Epithelial cell of prostate (primary cell): ENCODE results near the gene TMC5.

Source experiments
- DNase-seq: peaks from one replicate; pipeline ENCODE4 v3.0.0-alpha.2; 2011; ENCODE audit warnings: low read depth, low spot score
- H3K27ac ChIP-seq: fragments of 450-650 bp; 2 replicates; pipeline ENCODE4 v1.5.1; 2017; ENCODE audit warnings: mild to moderate bottlenecking

Gene TMC5

DNA sequence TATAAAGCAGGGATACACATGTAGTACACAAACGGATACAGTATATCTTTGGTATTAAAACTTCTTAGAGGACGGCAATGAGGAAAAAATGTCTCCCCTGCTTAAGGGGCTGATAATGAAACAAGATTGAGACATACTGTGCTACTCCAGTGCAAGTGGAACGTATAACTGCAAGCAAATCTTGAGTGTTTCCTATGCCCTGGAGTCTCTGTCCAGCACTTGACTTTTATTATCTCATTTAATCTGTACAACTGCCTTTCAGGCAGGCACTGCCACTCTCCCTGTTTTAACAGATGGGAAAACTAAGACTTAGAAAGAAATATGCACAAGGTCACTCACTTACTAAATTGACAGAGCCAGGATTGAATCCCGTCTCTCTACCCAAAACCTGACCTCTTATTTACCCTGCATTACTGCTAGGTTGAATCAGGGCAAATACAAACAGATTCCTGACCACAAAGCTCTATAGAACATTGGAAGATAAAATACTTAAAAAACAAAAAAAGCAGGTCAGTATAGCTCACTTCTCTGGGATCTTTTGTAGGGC lies 28.7 kb downstream of the TMC5 start:
- H3K27ac ChIP-seq, result no peak overlapping the region
- no peak for DNase-seq

DNA sequence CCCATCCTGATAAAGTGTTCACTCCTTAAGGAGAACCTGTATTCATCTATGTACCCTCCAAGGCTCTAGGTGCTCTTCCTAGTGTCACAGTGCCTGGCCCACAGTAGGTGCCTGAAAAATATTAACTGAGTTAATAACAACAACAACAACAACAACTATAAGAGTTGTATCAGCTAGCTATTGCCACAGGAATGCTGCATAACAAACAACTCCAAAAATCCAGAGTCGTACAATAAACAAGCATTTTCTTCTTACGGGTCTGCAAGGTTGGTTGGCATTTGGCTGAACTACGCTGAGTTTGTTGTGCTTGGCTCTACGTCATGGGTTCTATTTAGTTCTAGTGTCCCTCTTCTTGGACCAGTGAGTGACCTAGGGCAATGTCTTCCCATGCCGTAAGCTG lies 29.2 kb downstream of the TMC5 start:
- DNase-seq, result no peak
- H3K27ac ChIP-seq, result no peak overlapping the region

DNA sequence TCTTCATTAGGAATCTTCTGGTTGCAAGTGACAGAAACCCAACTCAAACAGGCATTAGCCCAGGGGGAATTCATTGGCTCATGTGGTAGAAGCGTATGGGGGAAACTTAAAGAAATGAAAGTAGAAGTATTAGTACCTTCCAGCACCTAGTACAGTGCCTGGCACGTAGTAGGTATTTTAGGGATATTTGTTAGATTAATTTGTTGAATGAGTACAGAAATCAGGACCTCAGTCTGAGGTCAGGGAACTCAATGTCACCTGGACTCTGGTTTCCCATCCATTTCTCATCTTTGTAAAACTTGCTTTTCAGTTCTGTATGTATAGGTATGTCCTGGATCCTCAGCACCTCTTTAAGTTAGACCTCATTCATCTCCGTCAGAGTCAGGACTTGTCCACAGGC lies 32.5 kb downstream of the TMC5 start:
- no peak for DNase-seq

DNA sequence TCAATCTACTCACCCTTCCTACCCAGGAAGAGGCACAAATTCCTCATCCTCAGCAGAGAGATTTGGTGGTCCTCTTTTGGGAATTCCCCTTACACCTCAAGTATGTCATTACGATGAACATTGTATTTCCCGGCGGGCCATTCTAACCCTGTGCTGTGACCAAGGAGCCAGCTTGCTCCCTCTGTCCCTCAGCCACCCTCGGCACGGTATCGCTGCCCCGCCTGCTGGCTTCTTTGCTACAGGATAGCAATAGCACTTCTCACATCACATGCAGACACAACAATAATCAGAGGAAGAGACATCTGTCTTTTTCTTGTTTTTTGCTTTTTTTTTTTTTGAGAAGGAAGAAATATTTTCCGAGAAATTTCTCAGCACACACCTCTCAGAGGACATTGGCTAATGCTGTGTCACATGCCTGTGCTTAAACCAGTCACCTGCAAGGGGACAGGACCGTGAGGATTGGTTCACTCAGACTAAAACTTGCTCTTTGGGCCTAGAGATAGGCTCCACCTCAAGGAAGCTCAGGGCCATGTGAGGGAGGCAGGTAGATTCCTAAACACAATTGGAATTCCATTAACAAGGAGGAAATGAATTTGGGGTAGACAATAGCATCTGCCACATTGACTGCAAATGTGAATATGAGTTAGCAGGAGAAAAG lies 41.2 kb downstream of the TMC5 start:
- no peak for DNase-seq
- H3K27ac ChIP-seq, result no peak overlapping the region

More for the DNA sequence above, 32.5 kb downstream of the TMC5 start:
- H3K27ac ChIP-seq, result no peak overlapping the region

DNA sequence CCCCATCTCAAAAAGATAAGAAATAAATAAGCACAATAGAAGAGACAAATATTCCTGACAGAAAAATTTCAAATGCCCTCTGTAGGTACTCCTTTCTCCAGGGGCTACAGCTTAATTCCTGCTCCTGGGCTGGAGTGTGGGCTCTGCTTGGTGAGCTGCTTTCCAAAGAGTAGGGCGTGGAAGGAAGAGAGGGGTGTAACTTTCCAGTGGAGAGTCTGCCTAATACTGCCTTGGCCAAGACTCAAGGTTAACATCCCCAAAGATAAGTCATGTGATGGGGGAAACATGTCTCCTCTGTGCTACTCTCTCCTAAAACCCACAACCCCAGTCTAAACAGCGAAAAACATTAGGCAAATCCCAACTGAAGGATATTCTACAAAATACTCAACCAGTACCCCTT lies 42.7 kb downstream of the TMC5 start:
- H3K27ac ChIP-seq, result no peak overlapping the region
- no peak for DNase-seq

DNA sequence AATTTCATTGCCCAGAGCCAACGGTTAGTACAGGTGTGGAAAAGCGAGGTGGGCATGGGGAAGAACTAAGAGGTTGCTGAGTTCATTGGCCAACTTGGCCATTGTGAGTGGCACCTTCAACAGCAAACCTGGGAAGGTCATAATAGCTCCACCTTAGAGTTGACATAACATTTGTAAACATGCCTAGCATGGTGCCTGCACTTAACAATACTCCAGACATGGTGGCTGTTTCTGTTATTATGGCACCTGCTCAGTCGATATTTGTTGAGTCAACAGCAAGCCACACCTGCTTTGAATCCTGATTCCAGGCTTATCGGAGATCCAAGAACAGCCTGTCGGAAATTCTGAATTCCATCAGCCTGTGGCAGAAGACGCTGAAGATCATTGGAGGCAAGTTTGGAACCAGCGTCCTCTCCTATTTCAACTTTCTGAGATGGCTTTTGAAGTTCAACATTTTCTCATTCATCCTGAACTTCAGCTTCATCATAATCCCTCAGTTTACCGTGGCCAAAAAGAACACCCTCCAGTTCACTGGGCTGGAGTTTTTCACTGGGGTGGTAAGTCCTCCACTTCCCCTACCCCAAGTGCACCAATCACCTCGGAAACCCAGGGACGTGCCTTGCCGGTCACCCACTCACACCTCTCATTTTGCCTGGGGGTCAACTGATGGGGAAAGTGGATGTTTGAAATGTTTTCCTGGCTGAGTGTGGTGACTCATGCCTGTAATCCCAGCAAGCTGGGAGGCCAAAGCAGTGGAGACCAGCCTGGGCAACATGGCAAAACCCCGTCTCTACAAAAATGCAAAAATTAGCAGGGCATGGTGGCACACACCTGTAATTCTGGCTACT lies 46.0 kb downstream of the TMC5 start:
- no peak for DNase-seq

DNA sequence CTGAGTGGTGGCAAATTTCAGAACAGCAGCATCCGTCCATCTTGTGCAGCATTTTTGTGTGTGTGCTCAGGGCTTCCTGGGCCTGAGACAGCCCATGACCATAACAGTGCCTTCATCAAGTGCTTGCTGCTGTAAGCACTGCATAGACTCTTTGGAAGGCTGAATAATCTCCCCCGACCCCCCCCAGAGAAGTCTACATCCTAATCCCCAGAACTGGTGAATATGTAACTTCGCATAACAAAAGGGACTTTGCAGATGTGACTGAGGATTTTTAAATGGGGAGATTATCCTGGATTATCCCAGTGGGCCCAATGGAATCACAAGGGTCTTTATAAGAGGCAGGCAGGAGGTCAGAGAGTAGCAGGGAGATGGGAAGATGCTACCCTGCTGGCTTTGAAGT lies 50.6 kb downstream of the TMC5 start:
- no peak overlapping the region for H3K27ac ChIP-seq
- DNase-seq, result no peak

More for the DNA sequence above, 46.0 kb downstream of the TMC5 start:
- no peak overlapping the region for H3K27ac ChIP-seq

DNA sequence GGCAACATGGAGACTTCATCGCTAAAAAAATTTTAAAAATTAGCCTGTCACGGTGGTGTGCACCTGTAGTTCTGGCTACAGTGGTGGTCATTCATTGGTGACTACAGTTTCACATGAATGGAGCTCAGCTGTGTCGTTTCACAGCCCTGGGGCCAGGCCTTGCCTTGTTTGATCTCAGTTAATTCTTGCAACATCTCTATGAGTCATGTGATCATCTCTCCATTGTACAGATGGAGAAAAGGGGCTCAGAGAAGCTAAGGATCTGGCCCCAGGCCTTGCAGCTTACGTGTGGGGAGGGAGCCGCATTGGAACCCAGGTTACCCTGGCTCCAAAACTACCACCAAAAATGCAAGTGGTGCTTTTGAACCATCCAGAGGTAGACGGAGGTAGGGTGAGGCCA lies 54.8 kb downstream of the TMC5 start:
- DNase-seq, result no peak

DNA sequence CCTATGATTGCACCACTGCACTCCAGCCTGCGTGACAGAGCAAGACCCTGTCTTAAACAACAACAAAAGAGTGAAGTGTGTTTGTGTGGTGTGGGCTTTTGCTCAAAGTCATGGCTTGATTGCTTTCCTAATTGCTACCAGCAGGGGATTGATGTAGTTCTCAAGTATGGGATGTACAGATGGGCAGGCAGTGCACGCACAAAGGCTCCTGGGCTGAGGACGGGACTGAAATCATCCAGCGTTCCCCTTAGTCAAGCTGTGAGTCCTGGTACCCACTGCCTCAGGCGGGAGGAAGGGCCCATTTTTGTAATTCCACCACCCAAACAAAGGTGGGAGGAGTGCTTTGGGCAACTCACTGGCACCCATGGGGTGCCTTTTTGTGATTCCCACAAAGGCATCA lies 56.9 kb downstream of the TMC5 start:
- DNase-seq, result no peak
- H3K27ac ChIP-seq, result no peak overlapping the region

More for the DNA sequence above, 54.8 kb downstream of the TMC5 start:
- H3K27ac ChIP-seq, result no peak overlapping the region

DNA sequence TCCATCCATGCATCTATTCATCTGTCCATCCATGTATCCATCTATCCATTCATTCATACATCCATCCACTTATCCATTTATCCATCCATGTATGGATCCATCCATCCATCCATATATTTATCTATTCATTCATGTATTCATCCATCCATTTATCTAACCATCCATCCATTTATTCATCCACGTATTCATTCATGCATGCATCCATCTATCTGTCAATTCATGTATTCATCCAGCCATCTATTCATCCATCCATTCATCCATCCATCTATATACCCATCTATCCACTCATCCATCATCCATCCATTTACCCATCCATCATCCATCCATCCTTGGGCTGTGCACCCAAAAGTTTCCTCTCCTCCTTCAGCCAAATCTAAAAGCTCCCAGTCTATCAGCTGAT lies 60.8 kb downstream of the TMC5 start:
- H3K27ac ChIP-seq, result no peak overlapping the region
- DNase-seq, result no peak

DNA sequence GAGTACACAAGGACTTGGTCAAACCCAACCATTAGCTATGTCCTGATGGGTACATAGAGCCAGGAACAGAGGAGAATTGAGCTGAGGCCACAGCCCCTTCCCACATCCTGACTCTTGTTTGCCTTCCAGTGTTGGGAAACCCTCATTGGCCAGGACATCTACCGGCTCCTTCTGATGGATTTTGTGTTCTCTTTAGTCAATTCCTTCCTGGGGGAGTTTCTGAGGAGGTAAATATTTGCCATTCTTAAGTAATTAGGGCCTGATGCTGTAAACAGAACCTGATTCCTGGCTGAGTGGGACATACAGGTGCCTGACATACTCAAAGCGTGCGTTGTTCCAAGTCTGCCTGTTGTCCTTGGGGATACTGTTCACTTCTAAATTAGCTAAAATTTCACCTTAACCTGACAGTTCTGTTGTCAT lies 61.6 kb downstream of the TMC5 start:
- no peak for DNase-seq
- no peak overlapping the region for H3K27ac ChIP-seq

DNA sequence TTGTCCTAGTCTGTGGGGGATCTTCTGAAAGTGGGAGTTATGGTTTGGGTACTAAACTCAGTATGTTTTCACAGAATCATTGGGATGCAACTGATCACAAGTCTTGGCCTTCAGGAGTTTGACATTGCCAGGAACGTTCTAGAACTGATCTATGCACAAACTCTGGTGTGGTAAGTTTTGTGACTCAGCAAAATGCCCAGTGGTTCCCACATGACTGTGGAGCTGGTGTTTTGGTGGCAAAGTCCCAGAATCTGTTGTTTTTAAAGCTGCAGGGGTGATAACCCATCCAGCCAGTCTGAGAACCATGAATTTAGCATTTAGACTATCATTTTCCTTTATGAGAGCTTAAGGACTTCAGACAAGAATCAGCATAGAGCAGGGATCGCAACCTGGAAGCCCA lies 63.6 kb downstream of the TMC5 start:
- DNase-seq, result no peak
- no peak overlapping the region for H3K27ac ChIP-seq

DNA sequence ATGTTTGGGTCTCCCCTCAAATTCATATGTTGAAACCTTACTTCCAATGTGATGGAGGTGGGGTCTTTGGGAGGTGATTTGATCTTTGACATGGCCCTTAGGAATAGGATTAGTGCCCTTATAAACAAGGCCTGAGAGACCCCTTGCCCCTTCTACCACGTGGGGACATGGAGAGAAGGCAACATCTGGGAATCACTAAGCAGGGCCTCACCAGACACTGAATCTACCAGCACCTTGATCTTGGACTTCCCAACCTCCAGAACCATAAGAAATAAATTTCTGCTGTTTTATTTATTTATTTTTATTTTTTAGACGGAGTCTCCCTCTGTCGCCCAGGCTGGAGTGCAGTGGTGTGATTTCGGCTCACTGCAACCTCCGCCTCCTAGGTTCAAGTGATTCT lies 64.1 kb downstream of the TMC5 start:
- H3K27ac ChIP-seq, result no peak overlapping the region
- no peak for DNase-seq

DNA sequence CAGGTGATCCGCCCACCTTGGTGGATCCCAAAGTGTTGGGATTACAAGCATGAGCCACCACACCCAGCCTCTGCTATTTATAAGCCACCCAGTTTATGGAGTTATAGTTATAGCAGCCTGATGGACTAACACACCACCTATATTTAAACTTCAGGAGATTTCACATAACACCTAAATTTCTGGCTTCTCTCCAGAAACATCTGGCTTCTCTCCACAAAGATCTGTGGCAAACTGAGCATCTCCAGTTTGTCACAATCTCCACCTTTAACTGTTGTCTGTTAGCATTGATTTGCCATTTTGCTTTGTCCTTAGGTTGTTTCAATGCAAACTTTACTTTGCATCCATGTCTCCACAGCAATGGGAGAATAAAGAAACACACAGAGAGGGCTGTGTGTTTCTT lies 64.6 kb downstream of the TMC5 start:
- H3K27ac ChIP-seq, result no peak overlapping the region
- DNase-seq, result no peak

DNA sequence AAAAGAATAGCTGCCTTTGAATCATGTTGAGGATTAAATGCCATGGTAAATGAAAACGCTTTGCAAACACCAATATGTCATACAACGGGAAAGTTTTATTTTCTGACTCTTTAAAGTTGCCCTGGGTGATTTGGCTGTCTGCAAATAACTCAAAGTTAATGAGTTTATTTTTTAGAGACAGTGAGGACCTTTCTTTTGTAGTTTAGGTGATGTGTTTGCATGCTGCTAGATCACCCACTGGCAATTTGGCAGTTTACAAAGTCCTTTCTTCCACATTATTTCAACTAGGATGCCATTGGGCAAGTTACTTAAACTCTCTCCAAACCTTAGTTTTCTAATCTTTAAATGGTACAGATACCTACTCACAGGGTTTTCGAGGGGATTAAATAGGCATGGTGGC lies 66.4 kb downstream of the TMC5 start:
- DNase-seq, result no peak

DNA sequence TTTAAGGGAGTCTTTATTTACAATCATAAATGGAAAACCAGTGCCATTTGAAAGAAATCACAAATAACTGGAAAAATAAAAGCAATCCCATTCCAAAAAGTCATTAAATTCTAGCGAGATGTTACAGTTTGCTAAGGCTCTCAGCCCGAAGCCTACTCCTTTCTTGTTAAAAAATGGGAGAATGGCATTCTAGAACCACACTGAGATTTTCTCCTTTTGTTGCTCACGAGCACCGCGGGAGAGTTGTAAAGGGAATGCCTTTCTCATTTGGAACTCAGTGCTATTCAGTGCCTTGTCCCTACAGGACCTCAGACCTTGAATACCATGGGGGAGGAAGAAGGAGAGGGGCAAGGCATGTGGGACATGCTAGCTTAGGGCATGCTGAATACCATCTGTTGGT lies 67.9 kb downstream of the TMC5 start:
- DNase-seq, result no peak
- H3K27ac ChIP-seq, result no peak overlapping the region

More for the DNA sequence above, 66.4 kb downstream of the TMC5 start:
- no peak overlapping the region for H3K27ac ChIP-seq

DNA sequence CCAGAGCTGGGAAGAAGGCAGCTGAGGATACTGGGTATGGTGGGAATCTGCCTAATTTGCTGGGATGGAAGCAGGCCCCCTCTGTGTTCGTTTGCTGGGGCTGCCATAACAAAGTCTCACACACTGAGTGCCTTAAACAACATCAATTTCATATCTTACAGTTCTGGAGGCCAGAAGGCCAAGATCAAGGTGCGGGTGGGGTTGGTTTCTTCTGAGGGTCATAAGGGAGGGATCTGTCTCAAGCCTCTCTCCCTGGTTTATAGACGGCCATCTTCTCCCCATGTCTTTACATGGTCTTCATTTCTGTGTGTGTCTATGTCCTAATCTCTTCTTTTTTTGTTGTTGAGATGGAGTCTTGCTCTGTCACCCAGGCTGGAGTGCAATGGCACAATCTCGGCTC lies 68.4 kb downstream of the TMC5 start:
- no peak for DNase-seq
- no peak overlapping the region for H3K27ac ChIP-seq

DNA sequence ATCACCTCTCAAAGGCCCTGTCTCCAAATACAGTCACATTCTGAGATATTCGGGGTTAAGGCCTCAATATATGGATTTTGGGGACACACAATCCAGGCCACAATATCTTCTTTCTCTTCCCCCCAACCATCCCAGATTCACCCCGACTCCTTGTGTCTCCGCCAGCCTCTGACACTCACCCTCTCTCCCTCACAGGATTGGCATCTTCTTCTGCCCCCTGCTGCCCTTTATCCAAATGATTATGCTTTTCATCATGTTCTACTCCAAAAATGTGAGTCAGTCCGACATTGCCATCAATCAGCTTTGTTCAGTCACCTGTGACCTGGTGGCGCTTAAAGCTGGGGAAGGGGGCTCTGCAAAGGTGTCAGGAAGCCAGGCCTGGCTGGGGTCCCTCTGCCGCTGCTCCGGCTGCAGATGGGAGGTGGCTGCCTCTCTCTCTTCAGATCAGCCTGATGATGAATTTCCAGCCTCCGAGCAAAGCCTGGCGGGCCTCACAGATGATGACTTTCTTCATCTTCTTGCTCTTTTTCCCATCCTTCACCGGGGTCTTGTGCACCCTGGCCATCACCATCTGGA lies 69.2 kb downstream of the TMC5 start:
- DNase-seq, result no peak
- no peak overlapping the region for H3K27ac ChIP-seq

DNA sequence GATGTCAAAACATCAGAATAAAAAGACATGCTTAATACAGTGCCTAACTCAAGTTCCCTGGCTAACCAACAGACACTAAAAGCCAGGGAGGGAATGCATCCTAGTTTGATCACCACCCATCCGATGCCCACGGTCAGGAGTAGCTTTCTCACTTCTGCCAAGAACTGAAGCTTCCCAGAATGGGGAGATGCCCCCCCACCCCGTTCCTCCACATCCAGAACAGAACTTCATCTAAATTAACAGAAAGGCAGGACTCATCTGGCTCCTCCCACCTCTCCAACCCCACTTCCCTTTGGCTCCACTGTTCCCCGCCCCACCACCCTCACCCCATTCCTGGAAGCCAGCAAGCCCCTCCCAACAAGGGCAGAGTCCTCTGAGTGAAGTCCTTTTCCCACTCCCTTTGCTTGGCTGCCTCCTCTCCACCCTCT lies 70.5 kb downstream of the TMC5 start:
- no peak for DNase-seq
- no peak overlapping the region for H3K27ac ChIP-seq

DNA sequence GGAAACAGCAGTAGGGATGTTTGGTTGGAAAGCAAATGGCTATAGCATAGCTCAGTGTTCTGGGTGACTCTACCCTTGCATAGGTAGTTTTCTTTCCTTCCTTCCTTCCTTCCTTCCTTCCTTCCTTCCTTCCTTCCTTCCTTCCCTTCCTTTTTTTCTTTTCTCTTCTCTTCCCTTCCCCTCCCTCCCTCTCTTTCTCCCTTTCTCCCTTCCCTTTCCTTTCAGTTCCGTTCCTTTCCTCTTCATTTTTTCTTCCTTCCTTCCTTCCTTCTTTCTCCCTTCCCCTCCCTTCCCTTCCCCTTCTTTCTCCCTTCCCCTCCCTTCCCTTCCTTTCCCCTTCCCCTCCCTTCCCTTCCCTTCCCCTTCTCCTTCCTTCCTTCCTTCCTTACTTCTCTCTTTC lies 72.9 kb downstream of the TMC5 start:
- no peak for DNase-seq
- H3K27ac ChIP-seq, result no peak overlapping the region

DNA sequence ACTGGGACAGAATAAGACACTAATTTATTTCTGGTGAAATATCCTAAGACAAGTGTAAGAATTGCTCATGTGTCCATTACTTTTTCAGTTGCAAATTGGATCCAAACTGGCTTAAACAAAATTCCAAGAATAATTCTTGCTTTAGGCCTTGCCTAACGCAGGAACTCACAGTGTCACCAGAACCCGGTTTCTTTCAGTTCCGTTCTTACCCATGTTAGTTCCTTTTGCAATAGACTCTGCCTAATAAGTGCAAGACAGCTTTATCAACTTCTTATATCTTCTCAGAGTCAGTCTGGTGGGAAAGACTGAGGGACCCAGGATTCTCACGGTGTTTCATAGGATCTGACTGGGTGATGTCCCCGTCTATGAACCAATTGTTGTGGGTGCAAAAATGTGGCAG lies 79.5 kb downstream of the TMC5 start:
- H3K27ac ChIP-seq, result no peak overlapping the region

More for the DNA sequence above, 79.5 kb downstream of the TMC5 start:
- no peak for DNase-seq
